Upper lobe of right lung (tissue), 1 donor: Measurements from ENCODE around the gene PKD1L1. TPM values are rescaled to one million over a fixed set of nuclear protein-coding genes. Genes with fewer than 3 reads are reported as not detected.

ENCODE experiments used
- ATAC-seq: fragments of 200-7000 bp; cut with Tn5 transposase; one replicate; pipeline ENCODE4 v1.9.1; 2020; ENCODE audit warnings: mild to moderate bottlenecking, moderate library complexity
- DNase-seq: peaks from one replicate; pipeline ENCODE4 v3.0.0-alpha.2; 2020
- H3K27ac ChIP-seq: fragments of 200-600 bp; one replicate; pipeline ENCODE4 v1.8.0; 2022
- H3K27me3 ChIP-seq: fragments of 200-600 bp; one replicate; pipeline ENCODE4 v1.8.0; 2022; ENCODE audit warnings: mild to moderate bottlenecking
- H3K36me3 ChIP-seq: fragments of 200-600 bp; one replicate; pipeline ENCODE4 v1.8.0; 2022
- H3K4me1 ChIP-seq: fragments of 200-600 bp; one replicate; pipeline ENCODE4 v1.8.0; 2022
- H3K4me3 ChIP-seq: fragments of 200-600 bp; one replicate; pipeline ENCODE4 v1.8.0; 2022; ENCODE audit warnings: mild to moderate bottlenecking
- H3K9me3 ChIP-seq: fragments of 200-600 bp; one replicate; pipeline ENCODE4 v1.8.0; 2022
- CTCF ChIP-seq: fragments of 200-600 bp; IDR thresholded peaks from one replicate; pipeline ENCODE4 v1.8.0; 2022; ENCODE audit warnings: antibody characterized with exemption
- intact Hi-C: fragments of 100-400 bp; cut with DNase I; formaldehyde crosslinking; loops from one replicate; pipeline ENCODE4 v1.11.0; 2022
- total RNA-seq: library from RNA; stranded (reverse); fragmentation: NEBNext Ultra II Directional; extraction: Animal tissue kit (Norgen Biotek cat#: 25700); gene quantifications from one replicate; pipeline ENCODE4 v1.2.1, GENCODE V29; 2021
- donor health status: DM: no; HTN: yes; CAD: no; lungs with severe emphysema.

Gene PKD1L1
- total RNA-seq, 1 donor from 2014 or later: 1.0 TPM

- DNase-seq: peak; percentile 6
- Histone ChIP-seq H3K27ac (no peak overlapping the region), H3K27me3 (no peaks in the 10 kb centered on the region), H3K4me1 (peaks cover 7% of the 10 kb centered on the region), H3K4me3 (no peak overlapping the region), H3K36me3 (no peaks in the 10 kb centered on the region), H3K9me3 (no peaks in the 10 kb centered on the region)
- intact Hi-C loops: loop anchor here (10.0 kb wide), 1 partner anchor 370 kb away; no protein-coding TSS in a partner anchor
- no peak for TF ChIP-seq CTCF
- no peak for ATAC-seq
Measured at GRCh38 chr7:47814905-47815613, 133.2 kb downstream of the PKD1L1 start.

GRCh38 chr7:47813620-47814260 lies 134.5 kb downstream of the PKD1L1 start:
- no peaks in the 10 kb centered on the region for H3K36me3 ChIP-seq
- H3K4me1 ChIP-seq: peaks cover 7% of the 10 kb centered on the region
- ATAC-seq (peak; percentile 42), DNase-seq (peak; percentile 34)
- no peaks in the 10 kb centered on the region for H3K27me3 ChIP-seq
- no peak overlapping the region for H3K27ac ChIP-seq
- TF ChIP-seq CTCF: no peak
- intact Hi-C loops: loop anchor here (10.0 kb wide), 1 partner anchor 369 kb away; no protein-coding TSS in a partner anchor
- no peak overlapping the region for H3K4me3 ChIP-seq
- no peaks in the 10 kb centered on the region for H3K9me3 ChIP-seq

GRCh38 chr7:47812429-47813136 lies 135.7 kb downstream of the PKD1L1 start:
- no peak for TF ChIP-seq CTCF
- DNase-seq: peak; percentile 69

GRCh38 chr7:47811632-47812380 lies 136.5 kb downstream of the PKD1L1 start:
- H3K4me1 ChIP-seq: peaks cover 22% of the 10 kb centered on the region
- ATAC-seq: peak; percentile 4
- no peak overlapping the region for H3K27ac ChIP-seq
- TF ChIP-seq CTCF: no peak
- intact Hi-C loops: loop anchor here (10.0 kb wide), 1 partner anchor 367 kb away; no protein-coding TSS in a partner anchor
- no peak overlapping the region for H3K4me3 ChIP-seq
- DNase-seq: peak; percentile 40
- H3K36me3 ChIP-seq: no peaks in the 10 kb centered on the region
- no peaks in the 10 kb centered on the region for H3K27me3 ChIP-seq
- no peaks in the 10 kb centered on the region for H3K9me3 ChIP-seq

More at GRCh38 chr7:47812429-47813136, 135.7 kb downstream of the PKD1L1 start:
- Histone ChIP-seq H3K27me3 (no peaks in the 10 kb centered on the region), H3K4me1 (peaks cover 14% of the 10 kb centered on the region), H3K4me3 (no peak overlapping the region), H3K9me3 (no peaks in the 10 kb centered on the region), H3K36me3 (no peaks in the 10 kb centered on the region), H3K27ac (no peak overlapping the region)
- intact Hi-C loops: loop anchor here (10.0 kb wide), 1 partner anchor 368 kb away; no protein-coding TSS in a partner anchor
- peak; percentile 77 for ATAC-seq

GRCh38 chr7:47809387-47809786 lies 138.9 kb downstream of the PKD1L1 start:
- Histone ChIP-seq H3K36me3 (no peaks in the 10 kb centered on the region), H3K4me3 (no peak overlapping the region), H3K4me1 (peaks cover 35% of the 10 kb centered on the region), H3K9me3 (no peaks in the 10 kb centered on the region), H3K27ac (no peak overlapping the region), H3K27me3 (no peaks in the 10 kb centered on the region)
- no peak for TF ChIP-seq CTCF
- intact Hi-C loops: no loop called here
- peak; percentile 1 for DNase-seq
- no peak for ATAC-seq
